Fibroblast of the conjunctiva (primary cell): ENCODE results near the gene C11orf86.
"Not testable (repeated sequence)": the region's sequence is repeated elsewhere in the genome, so short reads cannot be mapped to it uniquely, and the experiment has no call there.

Experiments
- DNase-seq: peaks from one replicate; pipeline ENCODE4 v3.0.0-alpha.2; 2010; ENCODE audit warnings: low read depth

Gene C11orf86

DNA sequence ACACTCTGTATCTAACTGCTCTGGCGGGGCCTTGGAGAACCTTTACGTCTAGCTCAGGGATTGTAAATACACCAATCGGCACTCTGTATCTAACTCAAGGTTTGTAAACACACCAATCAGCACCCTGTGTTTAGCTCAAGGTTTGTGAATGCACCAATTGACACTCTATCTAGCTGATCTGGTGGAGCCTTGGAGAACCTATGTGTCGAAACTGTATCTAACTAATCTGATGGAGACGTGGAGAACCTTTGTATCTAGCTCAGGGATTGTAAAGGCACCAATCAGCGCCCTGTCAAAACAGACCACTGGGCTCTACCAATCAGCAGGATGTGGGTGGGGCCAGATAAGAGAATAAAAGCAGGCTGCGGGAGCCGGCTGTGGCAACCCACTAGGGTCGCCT is 14.3 kb downstream of the C11orf86 start:
- not testable (repeated sequence) for DNase-seq

DNA sequence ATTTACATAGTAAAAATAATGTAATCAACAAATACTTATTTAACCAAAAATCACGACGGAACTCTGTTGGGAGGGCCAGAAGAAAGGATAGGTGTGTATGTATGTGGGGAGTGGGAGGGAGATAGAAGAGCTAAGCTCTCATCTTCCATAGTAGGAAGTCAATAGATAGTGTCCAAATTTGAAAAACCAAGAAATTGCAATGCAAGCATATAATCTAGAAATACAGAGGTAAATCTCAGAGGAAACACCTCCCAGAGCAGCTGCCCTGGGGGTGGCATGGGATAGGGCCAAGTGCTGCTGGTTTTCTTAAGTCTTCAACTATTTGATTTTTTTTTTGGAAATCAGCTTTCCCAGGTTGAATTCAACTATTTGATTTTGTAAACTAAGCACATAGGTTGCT is 16.9 kb downstream of the C11orf86 start:
- no peak for DNase-seq

DNA sequence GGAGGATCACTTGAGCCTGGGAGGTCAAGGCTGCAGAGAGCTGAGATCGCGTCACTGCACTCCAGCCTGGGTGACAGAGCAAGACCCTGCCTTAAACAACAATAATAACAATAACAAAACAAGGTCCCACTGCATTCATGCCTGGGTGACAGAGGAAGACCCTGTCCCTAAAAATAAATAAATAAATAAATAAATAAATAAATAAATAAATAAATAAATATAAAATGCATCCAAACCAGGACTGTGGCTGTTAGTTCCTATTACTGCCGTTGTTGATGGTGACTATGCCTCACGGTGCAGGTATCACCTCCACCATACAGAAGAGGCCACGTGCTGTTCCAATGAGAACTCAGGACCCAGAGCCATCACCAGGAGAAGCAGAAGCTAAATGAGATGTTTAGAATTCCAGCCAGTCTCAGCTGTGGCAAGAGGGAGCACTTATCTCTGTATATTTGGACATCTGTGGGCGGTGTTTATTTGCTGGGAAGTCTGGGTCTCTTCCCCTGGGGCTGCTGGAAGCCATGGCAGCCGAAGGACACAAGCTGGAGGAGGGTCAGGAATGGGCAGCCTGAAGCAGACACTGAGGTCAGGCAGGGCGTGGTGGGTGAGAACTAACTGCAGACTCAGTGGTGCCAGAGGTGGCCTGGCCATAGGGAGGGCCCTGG is 21.6 kb downstream of the C11orf86 start:
- DNase-seq = no peak

DNA sequence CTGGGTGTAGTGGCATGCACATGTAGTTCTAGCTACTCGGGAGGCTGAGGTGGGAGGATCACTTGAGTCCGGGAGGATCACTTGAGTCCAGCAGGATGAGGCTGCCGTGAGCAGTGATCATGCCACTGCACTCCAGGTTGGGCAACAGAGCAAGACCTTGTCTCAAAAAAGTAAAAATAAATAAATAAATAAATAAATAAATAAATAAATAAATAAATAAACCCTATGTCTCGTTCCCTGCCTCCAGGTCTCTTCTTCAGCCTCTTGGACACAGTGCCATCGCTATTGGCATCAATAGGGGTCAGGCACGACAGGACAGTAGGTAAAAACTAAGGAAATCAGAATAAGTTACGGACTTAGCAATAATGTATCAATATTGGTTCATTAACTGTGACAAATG is 24.5 kb downstream of the C11orf86 start:
- no peak for DNase-seq

DNA sequence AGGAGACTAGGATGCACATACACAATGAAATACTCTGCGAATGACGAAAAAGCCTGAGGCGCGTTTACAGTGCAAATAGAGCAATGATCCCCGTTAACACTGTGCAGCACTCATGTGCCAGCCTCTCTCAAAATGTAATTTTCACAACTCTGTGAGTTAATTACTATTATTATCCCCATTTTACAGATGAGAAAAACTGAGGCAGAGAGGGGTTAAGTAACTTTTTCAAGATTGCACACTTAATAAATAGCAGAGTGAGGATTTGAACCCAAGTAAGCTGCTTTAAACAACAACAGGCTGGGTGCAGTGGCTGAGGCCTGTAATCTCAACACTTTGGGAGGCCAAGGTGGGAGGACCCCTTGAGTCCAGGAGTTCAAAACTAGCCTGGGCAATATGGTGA is 26.2 kb downstream of the C11orf86 start:
- no peak for DNase-seq

DNA sequence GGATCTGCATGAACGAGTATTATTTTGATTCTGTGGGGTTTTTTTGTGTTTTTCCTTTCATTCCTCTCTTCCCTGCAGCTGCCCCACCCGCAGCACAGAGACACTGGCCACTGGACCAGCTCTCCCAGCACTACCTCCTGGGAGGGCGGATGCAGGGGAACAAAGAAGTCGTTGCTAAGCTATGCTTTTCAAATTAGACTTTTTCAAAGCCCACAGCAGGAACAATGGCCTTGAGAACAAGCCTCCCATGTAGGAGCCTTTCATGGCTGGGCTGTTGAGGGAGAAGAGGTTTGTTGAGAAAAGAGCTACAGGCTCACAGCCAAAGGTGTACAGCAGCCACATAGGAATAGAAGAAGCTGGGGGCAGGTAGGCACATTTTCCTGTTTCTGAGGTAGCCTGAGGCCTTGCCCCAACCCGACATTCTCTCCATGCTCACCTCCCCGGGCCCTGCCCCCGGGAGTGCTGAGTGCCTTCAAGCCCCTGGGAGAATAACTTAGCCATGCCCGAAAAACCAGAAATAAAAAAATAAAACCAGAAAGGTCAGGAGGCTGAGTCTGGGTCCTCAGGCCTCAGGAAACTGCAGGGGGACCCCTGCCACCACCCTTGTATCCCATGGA is 27.3 kb downstream of the C11orf86 start:
- DNase-seq = no peak

DNA sequence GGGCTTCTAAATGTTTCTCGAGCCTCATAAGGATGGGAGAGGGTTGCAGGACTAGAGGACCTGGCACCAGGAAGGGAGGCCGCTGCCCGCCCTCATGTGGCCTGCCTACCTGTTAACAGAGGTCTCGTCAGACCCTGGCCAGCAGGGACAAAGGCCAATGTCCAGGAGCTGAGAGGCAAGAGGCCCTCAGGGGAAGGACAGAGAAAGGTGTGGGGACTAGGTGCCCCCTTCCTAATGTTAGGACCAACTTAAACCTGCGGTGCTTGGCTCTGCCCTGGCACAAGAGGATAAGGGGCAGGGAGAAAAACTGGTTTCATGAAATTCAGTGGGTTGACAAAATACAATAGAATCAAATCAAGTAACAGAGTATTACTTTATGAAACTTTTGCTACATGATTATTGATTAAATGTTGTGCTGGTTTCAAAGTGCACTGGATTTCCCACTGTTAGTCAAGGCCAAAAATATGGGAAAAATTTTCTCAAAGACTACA is 27.9 kb downstream of the C11orf86 start:
- no peak for DNase-seq

DNA sequence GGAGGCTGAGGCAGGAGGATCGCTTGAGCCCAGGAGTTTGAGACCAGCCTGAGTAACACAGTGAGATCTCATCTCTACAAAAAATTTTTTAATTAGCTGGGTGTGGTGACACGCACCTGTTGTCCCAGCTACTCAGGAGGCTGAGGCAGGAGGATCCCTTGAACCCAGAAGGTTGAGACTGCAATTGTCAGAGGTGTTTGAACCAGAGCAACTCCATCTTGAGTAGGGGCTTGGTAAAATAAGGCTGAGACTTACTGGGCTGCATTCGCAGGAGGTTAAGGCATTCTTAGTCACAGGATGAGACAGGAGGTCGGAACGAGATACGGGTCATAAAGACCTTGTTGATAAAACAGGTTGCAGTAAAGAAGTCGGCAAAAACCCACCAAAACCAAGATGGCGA is 30.1 kb downstream of the C11orf86 start:
- DNase-seq = not testable (repeated sequence)

DNA sequence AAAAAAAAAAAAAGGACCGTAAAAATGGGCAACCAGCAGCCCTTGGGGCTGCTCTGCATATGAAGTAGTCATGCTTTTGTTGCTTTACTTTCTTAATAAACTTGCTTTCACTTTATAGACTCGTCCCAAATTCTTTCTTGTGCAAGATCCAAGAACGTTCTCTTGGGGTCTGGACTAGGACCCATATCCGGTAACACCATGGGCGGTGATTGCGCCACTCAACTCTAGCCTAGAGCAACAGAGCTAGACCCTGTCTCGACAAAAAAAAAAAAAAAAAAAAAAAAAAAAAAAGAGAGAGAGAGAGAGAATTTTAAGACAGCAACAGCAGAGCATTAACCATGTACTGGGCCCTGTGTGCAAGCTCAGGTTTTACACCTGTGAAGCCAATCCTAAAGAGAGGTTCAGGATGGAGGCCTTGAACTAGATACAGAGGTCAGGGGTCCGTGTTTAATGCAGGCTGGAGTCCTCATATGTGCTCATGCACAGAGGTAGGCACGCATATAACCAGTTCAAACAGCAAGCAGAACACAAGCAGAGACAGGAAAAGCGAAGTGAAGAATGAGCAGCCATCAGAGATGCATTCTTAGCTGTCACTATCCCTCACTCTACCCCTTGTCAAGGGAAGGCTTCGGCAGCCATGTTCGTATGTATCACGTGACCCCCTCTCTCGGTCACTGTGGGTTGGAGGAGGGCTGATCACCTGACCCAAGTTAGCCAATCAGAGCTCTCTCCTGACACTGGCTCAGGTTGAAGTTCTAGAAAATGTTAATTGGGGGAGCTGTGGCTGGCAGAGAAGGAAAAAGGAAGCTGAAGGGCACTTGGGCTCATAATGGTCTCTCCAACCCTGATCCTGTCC is 31.2 kb downstream of the C11orf86 start:
- no peak for DNase-seq

DNA sequence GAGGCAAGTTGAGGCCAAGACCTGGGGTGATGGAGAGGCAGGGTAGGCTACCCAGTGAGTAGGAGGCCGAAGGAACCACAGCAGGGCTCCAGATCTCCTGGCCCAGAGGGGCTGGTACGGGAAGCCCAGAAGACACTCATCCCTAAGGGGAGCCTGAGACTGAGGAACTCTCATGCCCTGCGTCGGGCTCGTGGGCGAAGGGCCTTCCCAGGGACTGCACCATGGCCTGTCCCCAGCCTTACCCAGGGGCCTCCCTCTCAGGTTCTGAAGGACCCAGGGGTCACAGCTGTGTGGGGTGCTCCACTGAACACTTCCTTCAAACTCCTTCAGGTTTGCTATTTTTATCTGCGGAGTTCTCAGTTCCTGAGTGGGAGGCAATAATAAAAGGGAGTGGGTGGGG is 32.0 kb downstream of the C11orf86 start:
- no peak for DNase-seq

DNA sequence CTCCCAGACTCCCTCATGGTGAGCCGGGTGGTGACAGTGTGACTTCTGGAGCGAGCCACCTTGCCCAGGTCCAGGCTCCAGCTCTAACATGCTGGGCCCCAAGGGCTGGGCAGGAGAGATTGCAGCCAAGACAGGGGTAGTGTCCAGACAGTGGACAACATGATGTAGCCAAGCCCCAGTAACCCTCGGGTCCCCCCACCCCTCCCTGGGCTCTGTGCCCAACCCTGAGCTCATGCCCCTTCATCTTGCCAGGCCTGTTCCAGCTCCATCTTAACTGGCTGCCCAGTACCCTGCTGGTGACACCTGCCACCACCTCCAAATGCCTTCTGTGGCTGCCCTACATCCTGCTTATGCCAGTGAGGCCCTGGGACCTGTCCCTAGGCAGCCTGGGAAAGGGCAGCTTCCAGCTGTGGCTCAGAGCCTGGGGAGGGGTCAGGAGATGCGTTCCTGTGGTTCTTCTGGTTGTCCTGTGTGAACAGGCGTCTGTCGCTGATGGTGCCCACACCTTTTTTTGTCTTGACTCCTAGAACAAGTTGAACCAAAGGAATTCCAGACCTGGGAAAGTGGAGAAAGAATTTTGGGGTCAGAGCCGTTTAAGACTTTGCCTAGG is 35.3 kb downstream of the C11orf86 start:
- DNase-seq = no peak

DNA sequence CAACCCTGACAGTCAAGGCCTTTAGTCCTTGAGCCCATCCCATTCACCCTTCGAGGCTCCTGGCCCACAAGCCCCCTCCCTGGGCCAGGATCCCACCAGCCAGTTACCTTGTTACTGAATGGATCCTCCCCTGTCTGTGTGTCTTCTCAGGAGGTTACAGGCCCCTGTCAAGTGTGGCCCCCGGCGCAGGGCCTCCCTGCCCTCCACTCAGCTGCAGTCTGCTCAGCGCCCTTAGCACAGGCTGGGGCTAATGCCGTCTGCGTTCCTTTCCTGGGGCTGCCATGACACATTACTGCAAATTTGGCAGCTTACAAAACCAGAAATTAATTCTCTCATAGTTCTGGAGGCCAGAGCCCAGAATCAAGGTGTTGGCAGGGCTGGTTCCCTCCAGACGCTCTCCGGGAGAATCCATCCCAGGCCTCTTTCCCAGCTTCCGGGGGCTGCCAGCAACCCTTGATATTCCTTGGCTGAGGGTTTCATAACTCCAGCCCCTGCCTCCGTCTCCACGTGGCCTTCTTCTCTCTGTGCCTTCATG is 38.5 kb downstream of the C11orf86 start:
- DNase-seq = no peak

DNA sequence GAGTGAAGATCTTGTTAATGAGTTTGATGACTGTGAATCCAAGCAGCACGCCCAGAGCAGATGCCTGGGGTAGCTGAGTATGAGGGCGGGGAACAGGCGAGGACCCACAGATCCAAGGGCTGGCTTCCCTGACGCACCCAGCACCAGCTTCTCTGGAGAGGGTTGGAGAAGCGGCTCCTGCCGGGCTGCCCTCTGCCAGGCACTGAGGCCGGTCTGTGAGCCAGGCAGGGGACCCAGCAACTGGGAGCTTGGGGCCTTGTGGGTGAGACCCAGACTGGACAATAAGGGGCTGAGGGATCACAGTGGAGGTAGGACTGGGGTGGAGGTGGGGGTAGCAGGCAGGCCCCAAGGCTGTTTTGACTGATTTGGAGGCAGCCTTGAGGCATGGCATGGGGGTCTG is 39.2 kb downstream of the C11orf86 start:
- DNase-seq = no peak

DNA sequence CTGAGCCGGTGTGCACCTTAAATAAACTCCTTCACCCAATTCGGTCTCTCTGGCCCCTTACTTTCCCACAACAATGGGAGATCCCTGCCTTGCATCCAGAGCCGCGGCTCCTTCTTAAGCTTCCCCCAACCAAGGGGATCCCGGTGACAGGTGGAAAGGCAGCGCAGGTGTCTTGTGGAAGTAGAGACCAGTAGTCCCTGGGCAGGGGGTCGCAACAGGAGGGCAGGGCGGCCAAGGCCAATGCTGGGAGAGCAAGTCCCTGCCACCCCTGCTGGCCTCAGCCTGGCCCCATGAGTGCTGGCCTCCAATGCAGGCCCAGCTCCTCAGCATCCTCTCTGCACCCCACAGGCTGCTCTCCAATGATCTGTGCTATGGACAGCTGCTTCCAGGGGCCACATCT is 39.9 kb downstream of the C11orf86 start:
- no peak for DNase-seq

DNA sequence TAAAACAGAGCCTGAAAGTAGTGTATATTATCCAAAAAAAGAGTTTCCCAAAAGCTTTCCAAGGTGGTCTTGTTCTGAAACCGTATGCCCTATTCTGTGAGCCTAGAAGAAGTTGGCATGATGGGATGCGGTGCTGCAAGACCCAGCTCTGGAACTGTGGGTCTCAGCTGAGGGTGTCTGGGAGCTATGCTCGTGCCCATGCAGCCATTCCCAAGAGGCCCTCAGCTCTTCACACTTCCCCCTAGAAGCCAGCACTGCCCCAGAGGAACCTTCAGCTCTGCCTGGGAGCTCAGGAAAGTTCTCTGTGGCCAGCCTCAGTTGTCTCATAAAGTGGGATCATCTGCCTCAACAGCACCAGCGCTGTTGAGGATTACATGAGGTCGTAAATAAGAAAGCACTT is 41.4 kb downstream of the C11orf86 start:
- no peak for DNase-seq

DNA sequence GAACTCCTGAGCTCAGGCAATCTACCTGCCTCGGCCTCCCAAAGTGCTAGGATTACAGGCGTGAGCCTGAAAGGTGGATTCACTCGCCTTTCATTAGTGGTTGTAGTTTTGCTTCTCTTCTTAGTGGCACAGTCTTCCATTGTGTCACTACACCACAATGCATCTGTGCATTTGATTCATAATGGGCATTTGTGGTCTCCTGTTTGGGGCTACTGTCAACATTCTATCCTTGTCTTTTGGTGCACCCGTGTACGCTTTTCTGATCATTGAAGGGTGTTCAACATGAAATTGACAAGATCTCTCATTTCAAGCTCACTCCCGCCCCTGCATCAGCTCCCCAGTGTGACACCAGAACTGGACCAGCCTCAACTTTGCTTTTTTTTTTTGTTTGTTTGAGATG is 45.8 kb downstream of the C11orf86 start:
- no peak for DNase-seq

DNA sequence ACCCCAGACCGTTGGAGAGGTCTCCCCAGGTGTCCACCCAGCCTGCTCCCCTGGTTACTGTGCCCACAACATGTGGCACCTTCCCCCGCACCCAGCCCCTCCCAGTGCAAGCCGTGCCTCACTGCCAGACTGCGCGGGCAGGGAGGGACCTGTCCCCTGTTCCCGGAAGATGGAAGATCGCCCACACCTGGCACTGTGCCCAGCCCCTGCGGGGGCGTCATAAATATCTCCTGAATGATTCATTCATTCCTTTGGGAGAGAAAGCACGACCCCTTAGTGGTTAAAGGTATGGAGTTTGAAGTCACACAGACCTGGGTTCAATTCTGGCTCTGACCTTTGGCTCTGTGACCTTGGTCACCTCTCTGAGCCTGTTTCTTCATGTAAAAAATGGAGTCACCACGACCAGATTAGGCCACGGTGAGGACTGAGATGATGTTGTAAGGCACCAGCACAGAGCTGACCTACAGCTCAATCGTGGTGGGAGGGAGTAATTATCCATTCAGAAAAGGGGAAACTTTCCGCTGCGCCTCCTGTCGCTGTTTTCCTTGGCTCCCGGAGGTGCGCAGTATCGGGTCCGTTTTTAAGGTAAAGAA is 47.3 kb downstream of the C11orf86 start:
- DNase-seq = no peak

DNA sequence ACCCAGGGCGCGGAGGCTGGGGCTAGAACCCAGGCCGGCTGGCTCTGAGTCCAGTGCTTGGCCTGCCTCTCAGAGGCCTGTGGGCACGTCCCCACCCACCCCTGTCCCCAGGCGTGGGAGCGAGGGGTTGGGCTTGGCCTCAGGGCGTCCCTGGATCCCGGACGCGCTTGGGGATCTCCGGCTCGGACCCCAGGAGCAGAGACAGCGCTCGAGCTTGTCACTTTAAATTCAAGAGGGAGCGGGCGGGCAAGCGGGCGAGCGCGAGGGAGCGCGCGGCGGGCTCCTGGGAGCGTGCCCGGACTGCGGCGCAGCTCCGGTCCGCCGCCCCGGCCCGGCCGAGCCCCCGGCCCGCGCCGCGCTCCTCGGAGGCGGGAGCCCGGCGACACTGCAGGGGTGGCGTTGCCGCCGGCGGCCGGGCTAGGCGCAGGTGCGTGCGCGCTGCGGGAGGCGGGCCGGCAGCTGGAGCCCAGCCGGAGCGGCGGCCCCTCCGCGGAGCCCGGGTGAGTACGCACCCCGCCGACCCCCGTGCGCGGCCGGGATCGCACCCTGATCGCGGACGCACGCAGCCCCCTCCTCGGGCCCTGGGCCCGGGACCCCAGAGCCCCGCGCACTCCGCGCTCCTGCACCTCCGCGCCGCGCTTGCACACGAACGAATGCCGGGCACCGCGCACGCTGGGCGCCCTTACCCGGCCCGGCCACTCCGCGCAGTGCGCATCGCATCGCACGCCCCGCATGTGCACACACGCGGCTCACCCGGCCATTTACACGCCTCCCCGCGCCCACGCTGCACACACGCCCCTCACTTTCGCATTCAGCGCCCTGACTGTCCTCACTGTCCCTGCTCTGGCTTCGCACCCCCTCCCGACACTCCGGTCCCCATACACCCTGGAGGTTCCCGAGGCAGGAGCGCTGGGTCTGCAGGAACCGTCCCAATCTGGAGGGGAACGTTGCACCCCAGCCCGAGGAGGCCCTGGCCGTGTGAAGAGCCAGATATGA is 48.2 kb downstream of the C11orf86 start, which contains the start of gene SYT12:
Gene SYT12 (plus strand): TSS at position 174 of the 996 bp plus-strand sequence. CDS start 7,011 bp downstream, outside the sequence.
- no peak for DNase-seq

DNA sequence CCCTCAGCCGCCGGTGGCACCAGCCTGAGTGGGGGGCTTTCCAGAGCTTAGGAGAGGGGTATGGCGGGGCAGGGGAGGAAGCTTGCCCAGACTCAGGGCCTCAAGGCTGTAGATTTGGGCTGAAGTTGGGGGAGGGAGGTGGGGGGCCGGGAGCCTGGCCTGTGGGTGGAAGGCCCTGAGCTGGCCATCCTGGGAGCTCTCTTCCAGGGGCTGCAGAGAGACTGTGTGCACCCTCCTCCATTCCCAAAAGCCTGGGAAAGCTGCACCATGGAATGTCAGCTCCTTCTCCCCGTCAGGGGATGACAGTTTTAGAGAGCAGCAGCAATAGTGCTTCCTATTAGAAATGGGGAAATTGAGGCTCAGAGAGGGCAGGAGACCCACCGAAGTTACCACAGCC is 48.9 kb downstream of the C11orf86 start:
- DNase-seq = no peak

DNA sequence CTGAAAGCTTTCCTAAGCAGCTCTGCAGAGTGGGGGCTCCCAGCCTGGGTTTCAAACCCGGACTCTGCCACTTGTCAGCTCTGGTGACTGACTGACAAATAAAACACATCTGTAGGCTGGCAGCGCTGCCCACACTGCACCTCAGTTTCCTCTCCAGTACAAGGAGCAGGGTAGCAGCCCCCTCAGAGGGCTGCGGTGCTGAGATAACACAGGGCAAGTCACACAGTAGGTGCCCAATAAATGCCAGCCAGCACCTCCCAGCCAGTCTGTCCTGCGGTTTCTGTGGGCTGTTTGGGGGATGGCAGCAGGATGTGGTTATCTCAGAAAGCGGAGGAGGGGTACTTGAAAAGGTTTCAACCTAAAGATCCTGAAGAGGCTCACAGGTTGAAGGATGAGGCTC is 49.3 kb downstream of the C11orf86 start:
- no peak for DNase-seq

DNA sequence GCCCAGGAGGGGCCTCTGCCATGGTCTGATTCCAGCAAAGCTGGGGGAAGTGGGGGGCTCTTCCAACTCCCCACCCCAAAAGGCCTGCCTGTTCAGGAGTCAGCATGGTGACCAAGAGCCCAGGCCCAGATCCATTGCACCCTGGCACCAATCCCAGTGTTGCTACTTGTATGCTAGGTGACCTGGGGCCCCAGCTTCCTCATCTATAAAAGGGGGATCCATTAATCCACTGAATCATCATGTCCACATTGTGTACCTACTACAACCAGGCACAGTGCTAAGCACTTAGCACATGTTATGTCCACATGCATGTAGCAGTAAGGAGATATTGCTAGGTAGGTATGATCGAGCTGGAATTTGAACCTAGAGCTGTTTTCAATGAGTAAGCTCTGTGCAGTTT is 49.9 kb downstream of the C11orf86 start:
- no peak for DNase-seq
